Caco-2 (cell line): ENCODE data around the gene GCA. TPM values are rescaled to one million over a fixed set of nuclear protein-coding genes. Genes with fewer than 3 reads are reported as not detected.

Source experiments
- BruUV-seq: library from RNA; stranded (reverse); fragments of 400-500 nt; replicated peaks from 2 replicates; lab custom pipeline; 2021; lab: Mats Ljungman, UMichigan
- CTCF ChIA-PET: fragments of 300-600 bp; sonication (Branson Sonifier 250); formaldehyde crosslinking; loops from one replicate; lab custom pipeline; 2022; ENCODE audit warnings: antibody characterized with exemption; lab: Charles Lee
- POLR2A ChIA-PET: fragments of 300-600 bp; sonication (Branson Sonifier 250); formaldehyde crosslinking; loops from one replicate; lab custom pipeline; 2022; ENCODE audit warnings: antibody characterized with exemption; lab: Charles Lee
- DNase-seq, 2 experiments: peaks; one replicate each; pipeline versions ENCODE4 v3.0.0 to v3.0.0-alpha.2; 2020 to 2022
- H3K27me3 ChIP-seq: replicated peaks from 2 replicates; pipeline ENCODE4 v1.6.0; 2011; ENCODE audit warnings: low read length; ENCODE audit not compliant: control insufficient read depth, insufficient read depth
- H3K36me3 ChIP-seq: 2 replicates; pipeline ENCODE4 v1.5.1; 2011; ENCODE audit warnings: low read length; ENCODE audit not compliant: control insufficient read depth, insufficient read depth
- H3K4me1 ChIP-seq: fragments of 250-450 bp; sonication (Bioruptor Pico); 2 replicates; pipeline ENCODE4 v1.5.1; 2020; ENCODE audit warnings: mild to moderate bottlenecking
- H3K4me3 ChIP-seq: 2 replicates; pipeline ENCODE4 v1.5.1; 2011; ENCODE audit warnings: low read depth, mild to moderate bottlenecking, control low read depth, low read length
- H3K9me3 ChIP-seq: fragments of 250-450 bp; sonication (Bioruptor Pico); 2 replicates; pipeline ENCODE4 v1.5.1; 2020; ENCODE audit warnings: mild to moderate bottlenecking, moderate library complexity
- H3K27ac Mint-ChIP-seq: one replicate; pipeline ENCODE4 v1.8.0; 2022; ENCODE audit warnings: mixed read lengths; ENCODE audit not compliant: unreplicated experiment
- H3K27me3 Mint-ChIP-seq: one replicate; pipeline ENCODE4 v1.8.0; 2022; ENCODE audit warnings: mixed read lengths; ENCODE audit not compliant: insufficient read depth, unreplicated experiment
- H3K36me3 Mint-ChIP-seq: one replicate; pipeline ENCODE4 v1.8.0; 2022; ENCODE audit warnings: mild to moderate bottlenecking, mixed read lengths; ENCODE audit not compliant: insufficient read depth, unreplicated experiment
- H3K4me1 Mint-ChIP-seq: one replicate; pipeline ENCODE4 v1.8.0; 2022; ENCODE audit warnings: low read depth, mixed read lengths; ENCODE audit not compliant: unreplicated experiment
- H3K4me3 Mint-ChIP-seq: one replicate; pipeline ENCODE4 v1.8.0; 2022; ENCODE audit warnings: mild to moderate bottlenecking, moderate library complexity, mixed read lengths; ENCODE audit not compliant: unreplicated experiment
- H3K9me3 Mint-ChIP-seq: one replicate; pipeline ENCODE4 v1.8.0; 2022; ENCODE audit warnings: mixed read lengths; ENCODE audit not compliant: unreplicated experiment
- intact Hi-C: fragments of 100-400 bp; cut with micrococcal nuclease; formaldehyde crosslinking; loops from one replicate; pipeline ENCODE4 v1.10.0; 2022; ENCODE audit not compliant: unreplicated experiment
- total RNA-seq: library from RNA; stranded (reverse); gene quantifications from 2 replicates; pipeline ENCODE4 v1.2.3, GENCODE V29; 2022
- TF ChIP-seq, protein P1 (sequence below), 2 experiments: fragments of 200-600 bp in 1 of 2; IDR thresholded peaks; 1 replicate in 1 of 2; 2 replicates in 1 of 2; pipeline versions ENCODE4 v1.5.1 to v1.8.0; 2011 to 2022; ENCODE audit warnings: antibody characterized with exemption in 1 of 2, control low read depth in 1 of 2, inconsistent platforms in 1 of 2, low read depth in 1 of 2, low read length in 1 of 2, mild to moderate bottlenecking in 1 of 2, moderate library complexity in 1 of 2; ENCODE audit not compliant: insufficient read depth in 1 of 2, severe bottlenecking in 1 of 2, unreplicated experiment in 1 of 2

Gene GCA
- total RNA-seq, 1 experiment from 2014 or later, result 29.4 TPM

DNA sequence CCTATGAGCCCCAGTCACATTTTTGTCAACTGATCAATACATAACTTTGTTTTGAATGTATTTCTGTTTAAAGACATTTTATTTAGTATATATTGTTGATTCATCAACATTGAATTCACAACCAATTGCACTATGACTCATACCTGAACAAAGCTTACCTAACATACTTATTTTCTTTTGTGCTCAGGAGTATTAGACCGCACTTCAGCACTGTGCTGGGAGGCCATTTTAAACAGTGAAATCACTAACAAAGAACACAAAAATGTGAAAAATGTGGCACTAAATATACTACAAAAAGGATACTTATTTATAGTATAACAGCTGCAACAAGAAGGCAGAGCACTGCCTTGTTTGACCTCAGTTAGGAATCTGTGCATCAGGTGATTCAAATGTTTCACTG lies 13.1 kb upstream of the GCA start:
- intact Hi-C loops, result loop anchor here (5.0 kb wide), 1 partner anchor 466 kb away; no protein-coding TSS in a partner anchor
- Mint-ChIP-seq H3K4me1 (no peaks in the 10 kb centered on the region), H3K4me3 (no peak overlapping the region), H3K27ac (no peak overlapping the region), H3K27me3 (no peaks in the 10 kb centered on the region), H3K9me3 (no peaks in the 10 kb centered on the region), H3K36me3 (no peaks in the 10 kb centered on the region)
- DNase-seq, result no peak
- TF ChIP-seq, protein P1, sequence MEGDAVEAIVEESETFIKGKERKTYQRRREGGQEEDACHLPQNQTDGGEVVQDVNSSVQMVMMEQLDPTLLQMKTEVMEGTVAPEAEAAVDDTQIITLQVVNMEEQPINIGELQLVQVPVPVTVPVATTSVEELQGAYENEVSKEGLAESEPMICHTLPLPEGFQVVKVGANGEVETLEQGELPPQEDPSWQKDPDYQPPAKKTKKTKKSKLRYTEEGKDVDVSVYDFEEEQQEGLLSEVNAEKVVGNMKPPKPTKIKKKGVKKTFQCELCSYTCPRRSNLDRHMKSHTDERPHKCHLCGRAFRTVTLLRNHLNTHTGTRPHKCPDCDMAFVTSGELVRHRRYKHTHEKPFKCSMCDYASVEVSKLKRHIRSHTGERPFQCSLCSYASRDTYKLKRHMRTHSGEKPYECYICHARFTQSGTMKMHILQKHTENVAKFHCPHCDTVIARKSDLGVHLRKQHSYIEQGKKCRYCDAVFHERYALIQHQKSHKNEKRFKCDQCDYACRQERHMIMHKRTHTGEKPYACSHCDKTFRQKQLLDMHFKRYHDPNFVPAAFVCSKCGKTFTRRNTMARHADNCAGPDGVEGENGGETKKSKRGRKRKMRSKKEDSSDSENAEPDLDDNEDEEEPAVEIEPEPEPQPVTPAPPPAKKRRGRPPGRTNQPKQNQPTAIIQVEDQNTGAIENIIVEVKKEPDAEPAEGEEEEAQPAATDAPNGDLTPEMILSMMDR (IDR thresholded peaks at IDR 0.05; ENCODE audit: insufficient read depth in 1 of 2, low read depth in 1 of 2, low read length in 1 of 2, severe bottlenecking in 1 of 2, unreplicated experiment in 1 of 2), result no peak
- no peaks in the 10 kb centered on the region for H3K27me3 ChIP-seq
- no TSS peak for BruUV-seq
- CTCF ChIA-PET, result no interaction called here
- H3K4me1 ChIP-seq, result no peaks in the 10 kb centered on the region
- H3K9me3 ChIP-seq, result no peaks in the 10 kb centered on the region
- POLR2A ChIA-PET, result no interaction called here
- no peaks in the 10 kb centered on the region for H3K36me3 ChIP-seq
- no peak overlapping the region for H3K4me3 ChIP-seq

DNA sequence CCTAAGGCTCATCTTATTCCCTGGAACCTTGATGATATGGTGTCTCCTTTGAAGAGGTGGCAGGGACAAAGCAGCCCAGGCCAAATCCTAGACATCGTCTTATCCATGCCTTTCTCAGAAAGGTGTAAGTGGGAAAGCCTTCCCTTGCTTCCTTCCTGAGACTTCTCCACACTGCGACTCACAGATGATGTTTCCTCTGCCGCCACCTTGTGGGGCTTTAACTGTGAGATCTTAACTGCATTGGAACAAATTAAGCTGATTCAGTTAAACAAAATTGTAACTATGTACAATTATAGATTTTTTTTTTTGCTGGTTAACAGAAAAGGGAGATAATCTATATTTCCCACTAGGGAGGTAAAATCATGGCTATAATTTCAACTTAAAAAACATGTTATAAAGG lies 10.0 kb upstream of the GCA start:
- H3K36me3 Mint-ChIP-seq, result no peaks in the 10 kb centered on the region
- no peaks in the 10 kb centered on the region for H3K9me3 Mint-ChIP-seq
- DNase-seq, result peak; percentile 51
- H3K4me3 Mint-ChIP-seq, result no peak overlapping the region
- no TSS peak for BruUV-seq
- intact Hi-C loops, result loop anchor here (1.0 to 5.0 kb wide), 3 partner anchors 15 to 463 kb away; partner anchors contain the start of gene IFIH1
- Histone ChIP-seq H3K9me3 (no peaks in the 10 kb centered on the region), H3K4me3 (no peak overlapping the region), H3K36me3 (no peaks in the 10 kb centered on the region), H3K4me1 (no peaks in the 10 kb centered on the region), H3K27me3 (no peaks in the 10 kb centered on the region)
- TF ChIP-seq, protein P1 (IDR thresholded peaks at IDR 0.05; ENCODE audit: insufficient read depth in 1 of 2, low read depth in 1 of 2, low read length in 1 of 2, severe bottlenecking in 1 of 2, unreplicated experiment in 1 of 2), result peak; percentile 62 to 69
- POLR2A ChIA-PET, result no interaction called here
- H3K4me1 Mint-ChIP-seq, result no peaks in the 10 kb centered on the region
- H3K27ac Mint-ChIP-seq, result no peak overlapping the region
- CTCF ChIA-PET, result interaction anchor here (0.5 to 1.1 kb wide), 5 partner anchors 10 to 36 kb away, joined by 3 to 6 read pairs (median 4); partner anchors contain the start of genes GCA and IFIH1
- peaks cover 3% of the 10 kb centered on the region for H3K27me3 Mint-ChIP-seq

DNA sequence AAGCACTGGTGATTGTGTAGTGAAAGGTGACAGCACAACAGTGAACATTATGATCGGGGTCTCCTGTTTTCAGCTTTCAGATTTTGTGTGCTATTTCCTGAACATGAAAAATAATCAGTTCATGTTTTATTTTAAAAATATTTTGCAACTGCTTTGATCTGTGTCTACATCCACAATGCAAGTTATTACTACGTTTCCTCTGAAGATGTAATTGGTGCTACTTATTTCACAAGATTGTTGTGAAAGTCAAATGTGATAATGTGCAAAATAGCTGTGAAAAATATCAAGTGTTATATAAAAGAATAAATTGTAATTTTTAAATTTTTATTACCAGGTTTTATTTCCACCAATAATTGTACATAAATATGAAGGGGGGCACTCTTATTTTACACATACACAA lies 6.1 kb upstream of the GCA start:
- H3K27me3 Mint-ChIP-seq, result peaks cover 3% of the 10 kb centered on the region
- no peaks in the 10 kb centered on the region for H3K4me1 Mint-ChIP-seq
- intact Hi-C loops, result no loop called here
- Histone ChIP-seq H3K27me3 (no peaks in the 10 kb centered on the region), H3K4me1 (no peaks in the 10 kb centered on the region), H3K4me3 (no peak overlapping the region), H3K9me3 (no peaks in the 10 kb centered on the region), H3K36me3 (no peaks in the 10 kb centered on the region)
- TF ChIP-seq, protein P1 (IDR thresholded peaks at IDR 0.05; ENCODE audit: insufficient read depth in 1 of 2, low read depth in 1 of 2, low read length in 1 of 2, severe bottlenecking in 1 of 2, unreplicated experiment in 1 of 2), result no peak
- DNase-seq, result no peak
- H3K27ac Mint-ChIP-seq, result no peak overlapping the region
- ChIA-PET CTCF (no interaction called here), POLR2A (no interaction called here)
- no peak overlapping the region for H3K4me3 Mint-ChIP-seq
- no peaks in the 10 kb centered on the region for H3K9me3 Mint-ChIP-seq
- no TSS peak for BruUV-seq
- no peaks in the 10 kb centered on the region for H3K36me3 Mint-ChIP-seq
